HCT116 (cell line): Measurements from ENCODE around the gene STARD8. TPM values are rescaled to one million over a fixed set of nuclear protein-coding genes. Genes with fewer than 3 reads are reported as not detected.
"Not testable (repeated sequence)": the region's sequence is repeated elsewhere in the genome, so short reads cannot be mapped to it uniquely, and the experiment has no call there.

Experiments used
- ATAC-seq: fragments of 200-7000 bp; cut with Tn5 transposase; 2 replicates; pipeline ENCODE4 v1.9.1; 2020; ENCODE audit warnings: mild to moderate bottlenecking, moderate library complexity
- BruUV-seq: library from RNA; stranded (reverse); fragments of 400-500 nt; replicated peaks from 2 replicates; lab custom pipeline; 2021; lab: Mats Ljungman, UMichigan
- CTCF ChIA-PET: fragments of 300-600 bp; sonication (Branson Sonifier 250); formaldehyde crosslinking; loops from one replicate; lab custom pipeline; 2021; ENCODE audit warnings: antibody characterized with exemption; lab: Charles Lee
- POLR2A ChIA-PET: fragments of 300-600, 350-600 bp; sonication (Branson Sonifier 250); formaldehyde crosslinking; loops from one replicate; lab custom pipeline; 2021; ENCODE audit warnings: antibody characterized with exemption; lab: Charles Lee
- RAD21 ChIA-PET, 2 experiments: fragments of 300-600 bp; sonication (Branson Sonifier 250); formaldehyde crosslinking; loops; one replicate each; lab custom pipeline; 2023; ENCODE audit warnings: low total read pairs in 2 of 2; ENCODE audit not compliant: uncharacterized antibody in 2 of 2, unreplicated experiment in 2 of 2, low non-redundant PET in 1 of 2; lab: Charles Lee
- DNase-seq: peaks from one replicate; pipeline ENCODE4 v3.0.0-alpha.2; 2010; ENCODE audit warnings: low read depth, low spot score
- H2AFZ ChIP-seq: fragments of 200-600 bp; shearing (Covaris generic), sonication (generic); 2 replicates; pipeline ENCODE4 v1.6.1; 2017; ENCODE audit warnings: low read depth, mixed run types, mixed read lengths, antibody characterized with exemption, low read length; ENCODE audit not compliant: poor library complexity, severe bottlenecking
- H3K27ac ChIP-seq: 2 replicates; pipeline ENCODE4 v1.5.1; 2012; ENCODE audit warnings: low read depth, low read length
- H3K27me3 ChIP-seq: fragments of 200-600 bp; sonication (generic); 2 replicates; pipeline ENCODE4 v1.6.1; 2016; ENCODE audit warnings: mixed run types, low read length, mixed read lengths; ENCODE audit not compliant: insufficient read depth
- H3K36me3 ChIP-seq, 2 experiments: fragments of 200-500 bp in 1 of 2; fragments of 200-600 bp in 1 of 2; sonication (Bioruptor generic) in 1 of 2; sonication (generic) in 1 of 2; 2 replicates each; pipeline versions ENCODE4 v1.5.1 to v1.6.1; 2014 to 2016; ENCODE audit warnings: low read length in 2 of 2, inconsistent platforms in 1 of 2, mixed read lengths in 1 of 2, mixed run types in 1 of 2; ENCODE audit not compliant: insufficient read depth in 2 of 2, control insufficient read depth in 1 of 2
- H3K4me1 ChIP-seq, 2 experiments: fragments of 200-600 bp in 1 of 2; sonication (generic) in 1 of 2; 2 replicates each; pipeline versions ENCODE4 v1.5.1 to v1.6.1; 2012 to 2017; ENCODE audit warnings: low read length in 2 of 2, inconsistent platforms in 1 of 2, mild to moderate bottlenecking in 1 of 2, mixed read lengths in 1 of 2, mixed run types in 1 of 2, moderate library complexity in 1 of 2; ENCODE audit not compliant: insufficient read depth in 2 of 2, control insufficient read depth in 1 of 2
- H3K4me2 ChIP-seq: fragments of 200-600 bp; sonication (generic); 2 replicates; pipeline ENCODE4 v1.6.1; 2017; ENCODE audit warnings: mixed run types, low read length, mixed read lengths
- H3K4me3 ChIP-seq, 2 experiments: fragments of 200-600 bp in 1 of 2; sonication (generic) in 1 of 2; replicated peaks in 1 of 2; 2 replicates each; pipeline ENCODE4 v1.5.1; 2011 to 2016; ENCODE audit warnings: low read length in 2 of 2, control low read depth in 1 of 2, low read depth in 1 of 2, mild to moderate bottlenecking in 1 of 2, mixed read lengths in 1 of 2, mixed run types in 1 of 2
- H3K79me2 ChIP-seq: fragments of 200-600 bp; sonication (generic); 2 replicates; pipeline ENCODE4 v1.6.1; 2017; ENCODE audit warnings: mild to moderate bottlenecking, mixed run types, low read length, moderate library complexity, mixed read lengths; ENCODE audit not compliant: insufficient read depth
- H3K9ac ChIP-seq: fragments of 200-600 bp; sonication (generic); 2 replicates; pipeline ENCODE4 v1.6.1; 2016; ENCODE audit warnings: low read length, mixed read lengths
- H3K9me2 ChIP-seq: fragments of 200-600 bp; sonication (generic), shearing (Covaris generic); 2 replicates; pipeline ENCODE4 v1.6.1; 2017; ENCODE audit warnings: mixed run types, mild to moderate bottlenecking, moderate library complexity; ENCODE audit not compliant: insufficient read depth
- H3K9me3 ChIP-seq, 2 experiments: fragments of 200-500 bp in 1 of 2; fragments of 200-600 bp in 1 of 2; sonication (Bioruptor generic) in 1 of 2; sonication (generic) in 1 of 2; 2 replicates each; pipeline ENCODE4 v1.6.1; 2014 to 2017; ENCODE audit warnings: low read length in 2 of 2, mixed read lengths in 2 of 2, inconsistent platforms in 1 of 2, low read depth in 1 of 2, mild to moderate bottlenecking in 1 of 2, mixed run types in 1 of 2, moderate library complexity in 1 of 2; ENCODE audit not compliant: control insufficient read depth in 1 of 2, insufficient read depth in 1 of 2
- H4K20me1 ChIP-seq: fragments of 200-600 bp; sonication (generic), shearing (Covaris generic); 2 replicates; pipeline ENCODE4 v1.6.1; 2017; ENCODE audit warnings: mixed run types, mild to moderate bottlenecking, moderate library complexity; ENCODE audit not compliant: insufficient read depth
- CBX3 ChIP-seq: IDR thresholded peaks from 2 replicates; pipeline ENCODE4 v1.6.1; 2012; ENCODE audit warnings: low read depth
- CTCF ChIP-seq, 3 experiments: fragments of 200-600 bp in 1 of 3; sonication (generic) in 1 of 3; IDR thresholded peaks in 2 of 3; conservative IDR thresholded peaks in 1 of 3; 2 replicates each; pipeline ENCODE4 v1.5.1; 2012 to 2017; ENCODE audit warnings: low read depth in 2 of 3, low read length in 2 of 3, antibody characterized with exemption in 1 of 3, borderline replicate concordance in 1 of 3, control low read depth in 1 of 3, mild to moderate bottlenecking in 1 of 3, mixed read lengths in 1 of 3, mixed run types in 1 of 3, moderate library complexity in 1 of 3; ENCODE audit not compliant: insufficient read depth in 1 of 3
- EZH2 ChIP-seq: fragments of 200-600 bp; sonication (generic); IDR thresholded peaks from 2 replicates; pipeline ENCODE4 v1.6.1; 2017; ENCODE audit warnings: antibody characterized with exemption, mixed run types
- EZH2phosphoT487 ChIP-seq: fragments of 200-600 bp; IDR thresholded peaks from 2 replicates; pipeline ENCODE4 v1.6.1; 2018; ENCODE audit warnings: antibody characterized with exemption, borderline replicate concordance
- RAD21 ChIP-seq: IDR thresholded peaks from 2 replicates; pipeline ENCODE4 v1.6.1; 2012; ENCODE audit warnings: low read depth, mild to moderate bottlenecking
- SIN3A ChIP-seq: IDR thresholded peaks from 2 replicates; pipeline ENCODE4 v1.6.1; 2012; ENCODE audit warnings: low read depth
- ZNF274 ChIP-seq: fragments of 200-500 bp; sonication (Bioruptor generic); IDR thresholded peaks from 2 replicates; pipeline ENCODE4 v1.6.1; 2014; ENCODE audit warnings: mild to moderate bottlenecking, low read depth, low read length, inconsistent platforms
- intact Hi-C: fragments of 100-400 bp; cut with micrococcal nuclease; formaldehyde crosslinking; loops from 2 replicates; pipeline ENCODE4 v1.10.0; 2022
- total RNA-seq: library from RNA; stranded (reverse); gene quantifications from one replicate; pipeline ENCODE4 v1.2.1, GENCODE V29; 2021; ENCODE audit not compliant: unreplicated experiment
- TF ChIP-seq, protein P1 (sequence below): IDR thresholded peaks from 2 replicates; pipeline ENCODE4 v1.6.1; 2012

The STARD8 gene
- total RNA-seq, 1 experiment from 2014 or later, result 5.4 TPM

DNA sequence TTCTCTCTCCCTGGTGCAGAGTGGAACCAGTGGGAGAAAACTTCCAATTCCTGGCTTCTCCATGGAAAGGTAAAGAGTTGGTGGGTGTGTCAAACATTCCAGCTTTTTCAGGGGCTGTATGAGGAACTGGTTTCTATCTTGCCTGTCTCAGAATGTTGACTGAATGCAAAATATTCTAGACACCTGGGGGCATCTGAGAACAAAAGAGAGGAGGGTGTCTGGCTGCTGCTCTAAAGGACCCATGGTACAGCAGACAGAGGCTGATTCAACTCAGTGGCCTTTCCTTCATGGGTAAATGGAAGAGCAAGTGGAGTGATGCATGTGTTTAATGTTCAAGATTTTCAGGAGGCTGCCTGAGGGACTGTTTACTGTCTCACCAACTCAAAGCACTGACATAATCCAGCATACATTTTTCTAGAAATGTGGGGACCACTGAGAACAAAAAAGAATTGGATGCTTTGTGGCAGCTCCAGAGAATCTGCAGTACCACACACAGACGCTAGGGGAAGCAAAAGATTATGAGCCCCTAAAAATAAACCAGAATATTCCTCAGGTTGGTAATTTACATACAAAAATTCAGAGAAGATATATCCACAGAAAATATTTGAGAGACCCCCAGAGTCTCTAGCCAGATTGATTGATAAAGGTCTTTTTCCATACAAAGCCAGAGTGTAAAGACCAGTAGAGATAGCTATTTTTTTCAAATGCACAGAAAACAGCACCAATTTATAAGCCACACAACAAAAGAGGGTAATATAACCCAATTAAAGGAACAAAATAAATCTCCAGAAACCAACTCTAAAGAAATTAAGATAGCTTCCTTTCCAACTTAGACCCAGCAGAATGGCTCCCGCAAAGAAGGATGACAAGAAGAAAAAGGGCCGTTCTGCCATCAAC lies 48.0 kb upstream of the STARD8 start:
- intact Hi-C loops, result no loop called here
- Histone ChIP-seq H3K9ac (no peak overlapping the region), H4K20me1 (no peaks in the 10 kb centered on the region), H3K4me1 (no peaks in the 10 kb centered on the region), H3K79me2 (no peaks in the 10 kb centered on the region)
- no peak for DNase-seq
- TF ChIP-seq RAD21 (peak; percentile 40), SIN3A (no peak), CBX3 (no peak), EZH2 (no peak), CTCF (IDR thresholded peaks at IDR 0.05 in 2 of 3, conservative IDR thresholded peaks at IDR 0.05 in 1 of 3; ENCODE audit: borderline replicate concordance in 1 of 3, insufficient read depth in 1 of 3, low read depth in 2 of 3, low read length in 2 of 3) (peak; percentile 7 to 63 (median 51); a peak in 4 of 6 replicates), EZH2phosphoT487 (no peak), ZNF274 (no peak)
- TF ChIP-seq, protein P1, sequence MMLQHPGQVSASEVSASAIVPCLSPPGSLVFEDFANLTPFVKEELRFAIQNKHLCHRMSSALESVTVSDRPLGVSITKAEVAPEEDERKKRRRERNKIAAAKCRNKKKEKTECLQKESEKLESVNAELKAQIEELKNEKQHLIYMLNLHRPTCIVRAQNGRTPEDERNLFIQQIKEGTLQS, result no peak
- TF ChIP-seq, all 23 proteins: peak for 2
- Histone ChIP-seq H2AFZ (no peak overlapping the region), H3K9me3 (no peaks in the 10 kb centered on the region), H3K4me3 (no peak overlapping the region), H3K36me3 (no peaks in the 10 kb centered on the region), H3K27me3 (no peaks in the 10 kb centered on the region), H3K27ac (no peak overlapping the region), H3K4me2 (no peak overlapping the region), H3K9me2 (no peaks in the 10 kb centered on the region)
- BruUV-seq, result no TSS peak
- ChIA-PET POLR2A (no interaction called here), RAD21 (no interaction called here), CTCF (interaction anchor here (1.2 to 1.3 kb wide), 2 partner anchors 9 to 14 kb away, joined by 3 read pairs; no protein-coding TSS in a partner anchor)
- ATAC-seq, result 0 out of 2 replicates have a peak, but pooled peaks have one; percentile 44

- CTCF ChIA-PET, H3K79me2 ChIP-seq, H3K27ac ChIP-seq, H2AFZ ChIP-seq, H3K9ac ChIP-seq, ATAC-seq, POLR2A ChIA-PET, H3K9me2 ChIP-seq, H3K4me3 ChIP-seq, H3K4me1 ChIP-seq, RAD21 ChIA-PET, BruUV-seq, H3K36me3 ChIP-seq, H4K20me1 ChIP-seq, intact Hi-C loops, DNase-seq, H3K27me3 ChIP-seq, H3K4me2 ChIP-seq, H3K9me3 ChIP-seq: not testable (repeated sequence)
Measured at GRCh38 chrX:68604216-68604615, 43.2 kb upstream of the STARD8 start.

GRCh38 chrX:68614733-68615132 lies 32.7 kb upstream of the STARD8 start:
- H3K36me3 ChIP-seq, H3K4me2 ChIP-seq, CTCF ChIA-PET, BruUV-seq, ATAC-seq, H3K27ac ChIP-seq, RAD21 ChIA-PET, H3K79me2 ChIP-seq, intact Hi-C loops, POLR2A ChIA-PET, H3K9me3 ChIP-seq, H3K4me3 ChIP-seq, H4K20me1 ChIP-seq, H2AFZ ChIP-seq, H3K4me1 ChIP-seq, H3K9ac ChIP-seq, H3K27me3 ChIP-seq, H3K9me2 ChIP-seq, DNase-seq: not testable (repeated sequence)
